ENCODE data around the gene PCMT1. TPM values are rescaled to one million over a fixed set of nuclear protein-coding genes. Genes with fewer than 3 reads are reported as not detected.
A peak's percentile ranks its signal among the peaks of the same experiment; 100 is the strongest.

Gene PCMT1
- total and polyA plus RNA-seq, 2 of the 4 experiments (the other 2 are of a cell fraction) = 101 to 109 TPM

DNA sequence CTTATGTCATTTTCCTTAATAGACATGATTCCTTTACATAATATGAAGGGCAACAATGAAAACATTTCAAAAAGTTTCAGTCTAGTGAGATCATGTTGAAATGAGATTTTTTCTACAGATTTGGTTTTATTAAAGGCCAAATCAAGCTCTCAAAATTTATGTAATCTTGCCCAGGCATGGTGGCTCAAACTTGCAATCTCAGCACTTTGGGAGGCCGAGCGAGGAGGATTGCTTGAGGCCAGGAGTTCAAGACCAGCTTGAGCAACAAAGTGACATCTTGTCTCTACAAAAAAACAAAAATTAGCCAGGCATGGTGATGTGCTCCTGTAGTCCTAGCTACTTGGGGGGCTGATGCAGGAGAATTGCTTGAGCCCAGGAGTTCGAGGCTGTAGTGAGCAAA is 63.8 kb downstream of the PCMT1 start:
- Histone ChIP-seq H3K9ac (ENCODE audit: low read depth, low read length) (no peak overlapping the region), H3K9me3 (ENCODE audit: control insufficient read depth, insufficient read depth, low read length) (no peaks in the 10 kb centered on the region), H4K5ac (ENCODE audit: low read depth, low read length) (no peak overlapping the region), H2BK15ac (ENCODE audit: low read depth, low read length) (no peak overlapping the region), H2BK120ac (ENCODE audit: low read depth, low read length) (no peak overlapping the region), H3K36me3 (ENCODE audit: control insufficient read depth, insufficient read depth, low read length) (peaks cover 6% of the 10 kb centered on the region), H3K79me1 (ENCODE audit: low read depth in 1 of 2, low read length in 2 of 2) (no peaks in the 10 kb centered on the region; a peak in 1 of 4 replicates), H3K27ac (ENCODE audit: insufficient read depth, low read length) (no peak overlapping the region), H2BK20ac (ENCODE audit: low read depth, low read length) (no peak overlapping the region), H3K23ac (ENCODE audit: low read depth, low read length) (no peak overlapping the region), H3K4ac (ENCODE audit: low read depth, low read length) (no peak overlapping the region), H3K4me2 (ENCODE audit: low read depth, low read length) (no peak overlapping the region), H3K4me1 (ENCODE audit: control insufficient read depth, insufficient read depth, low read length) (no peaks in the 10 kb centered on the region), H3K56ac (ENCODE audit: extremely low read depth, insufficient read depth, low read length) (no peak overlapping the region), H4K20me1 (ENCODE audit: insufficient read depth, low read length) (no peaks in the 10 kb centered on the region), H2BK5ac (ENCODE audit: low read depth, low read length, poor library complexity, severe bottlenecking) (no peak overlapping the region), H2AK9ac (replicated peaks; ENCODE audit: low read depth, low read length, poor library complexity) (no peak overlapping the region), H2AFZ (replicated peaks; ENCODE audit: low read length, poor library complexity) (no peak overlapping the region), H3K4me3 (ENCODE audit: insufficient read depth, low read depth, low read length) (no peak overlapping the region), H3K18ac (ENCODE audit: low read depth, low read length) (no peak overlapping the region), H3K9me1 (ENCODE audit: insufficient read depth, low read length) (peaks cover 2% of the 10 kb centered on the region; the same call in 1 of the 2 replicates), H3K14ac (replicated peaks; ENCODE audit: low read depth, low read length) (no peak overlapping the region), H3K27me3 (ENCODE audit: control insufficient read depth, insufficient read depth, low read length) (no peaks in the 10 kb centered on the region), H4K8ac (ENCODE audit: low read depth in 2 of 2, low read length in 2 of 2) (no peak overlapping the region), H2AK5ac (ENCODE audit: low read depth, low read length) (no peak overlapping the region), H4K91ac (ENCODE audit: insufficient read depth, low read depth, low read length) (no peak overlapping the region)
- TF ChIP-seq RAD21 (IDR thresholded peaks at IDR 0.05; ENCODE audit: low read length) = no peak
- peak; percentile 76 for TF ChIP-seq MAFK (IDR thresholded peaks at IDR 0.05; ENCODE audit: low read depth, low read length)
- WGBS, 2 experiments (ENCODE audit: extremely low coverage in 2 of 2, insufficient read length in 1 of 2) = no CpG with 5 or more reads among the region's 3 CpGs
- dilution Hi-C loops (cut with HindIII; ENCODE audit: low sequenced_read_pairs, unreplicated experiment) (no loop called here), in situ Hi-C loops (cut with MboI; ENCODE audit: low sequenced_read_pairs) (no loop called here), intact Hi-C loops (cut with micrococcal nuclease) (no loop called here)
- DNase-seq (no peak), ATAC-seq (ENCODE audit: low read depth) (no peak)
- ChIA-PET POLR2A (ENCODE audit: unreplicated experiment) (interaction anchor here (0.6 kb wide), 1 partner anchor 28 kb away, joined by 8 read pairs; no protein-coding TSS in a partner anchor), CTCF (no interaction called here)
- BruUV-seq (replicated peaks) = no TSS peak
